ENCODE data around the gene GRID1.

Gene GRID1

GRCh38 chr10:86286236-86287109 lies 80.1 kb downstream of the GRID1 start:
- DNase-seq: no peak
- H3K27ac ChIP-seq (ENCODE audit: low read length): no peak overlapping the region
- no peaks in the 10 kb centered on the region for H3K27me3 ChIP-seq (replicated peaks; ENCODE audit: insufficient read depth, low read length)
- no peak overlapping the region for H3K4me2 ChIP-seq (ENCODE audit: low read depth, low read length)
- H3K4me3 ChIP-seq (ENCODE audit: low read length): no peak overlapping the region
- no peaks in the 10 kb centered on the region for H3K4me1 ChIP-seq (ENCODE audit: low read length)
- no peak overlapping the region for H3K9ac ChIP-seq (ENCODE audit: low read length)
- no peaks in the 10 kb centered on the region for H3K79me2 ChIP-seq (ENCODE audit: low read length)
- H2AFZ ChIP-seq (ENCODE audit: low read length): no peak overlapping the region
- no peaks in the 10 kb centered on the region for H3F3A ChIP-seq (ENCODE audit: insufficient read depth, low read length)
- no peaks in the 10 kb centered on the region for H3K36me3 ChIP-seq (replicated peaks; ENCODE audit: insufficient read depth, low read length)
- H3K9me2 ChIP-seq (replicated peaks; ENCODE audit: insufficient read depth, low read length): no peaks in the 10 kb centered on the region
- H4K20me1 ChIP-seq (ENCODE audit: insufficient read depth, low read length): no peaks in the 10 kb centered on the region
- TF ChIP-seq, protein P1, sequence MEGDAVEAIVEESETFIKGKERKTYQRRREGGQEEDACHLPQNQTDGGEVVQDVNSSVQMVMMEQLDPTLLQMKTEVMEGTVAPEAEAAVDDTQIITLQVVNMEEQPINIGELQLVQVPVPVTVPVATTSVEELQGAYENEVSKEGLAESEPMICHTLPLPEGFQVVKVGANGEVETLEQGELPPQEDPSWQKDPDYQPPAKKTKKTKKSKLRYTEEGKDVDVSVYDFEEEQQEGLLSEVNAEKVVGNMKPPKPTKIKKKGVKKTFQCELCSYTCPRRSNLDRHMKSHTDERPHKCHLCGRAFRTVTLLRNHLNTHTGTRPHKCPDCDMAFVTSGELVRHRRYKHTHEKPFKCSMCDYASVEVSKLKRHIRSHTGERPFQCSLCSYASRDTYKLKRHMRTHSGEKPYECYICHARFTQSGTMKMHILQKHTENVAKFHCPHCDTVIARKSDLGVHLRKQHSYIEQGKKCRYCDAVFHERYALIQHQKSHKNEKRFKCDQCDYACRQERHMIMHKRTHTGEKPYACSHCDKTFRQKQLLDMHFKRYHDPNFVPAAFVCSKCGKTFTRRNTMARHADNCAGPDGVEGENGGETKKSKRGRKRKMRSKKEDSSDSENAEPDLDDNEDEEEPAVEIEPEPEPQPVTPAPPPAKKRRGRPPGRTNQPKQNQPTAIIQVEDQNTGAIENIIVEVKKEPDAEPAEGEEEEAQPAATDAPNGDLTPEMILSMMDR (IDR thresholded peaks at IDR 0.05; ENCODE audit: low read length): no peak
- TF ChIP-seq EZH2phosphoT487 (IDR thresholded peaks at IDR 0.05; ENCODE audit: low read length): no peak
- TF ChIP-seq EZH2 (optimal IDR thresholded peaks at IDR 0.05; ENCODE audit: low read depth, low read length): no peak
- H3K9me3 ChIP-seq (replicated peaks; ENCODE audit: insufficient read depth, low read length): no peaks in the 10 kb centered on the region

- Histone ChIP-seq H3F3A (ENCODE audit: insufficient read depth, low read length) (no peaks in the 10 kb centered on the region), H4K20me1 (ENCODE audit: insufficient read depth, low read length) (no peaks in the 10 kb centered on the region), H3K79me2 (ENCODE audit: low read length) (no peaks in the 10 kb centered on the region), H3K27me3 (replicated peaks; ENCODE audit: insufficient read depth, low read length) (no peaks in the 10 kb centered on the region), H3K9ac (ENCODE audit: low read length) (no peak overlapping the region), H3K4me3 (ENCODE audit: low read length) (no peak overlapping the region), H2AFZ (ENCODE audit: low read length) (no peak overlapping the region), H3K9me2 (replicated peaks; ENCODE audit: insufficient read depth, low read length) (no peaks in the 10 kb centered on the region), H3K4me1 (ENCODE audit: low read length) (no peaks in the 10 kb centered on the region), H3K36me3 (replicated peaks; ENCODE audit: insufficient read depth, low read length) (no peaks in the 10 kb centered on the region), H3K9me3 (replicated peaks; ENCODE audit: insufficient read depth, low read length) (no peaks in the 10 kb centered on the region), H3K4me2 (ENCODE audit: low read depth, low read length) (no peak overlapping the region), H3K27ac (ENCODE audit: low read length) (no peak overlapping the region)
- no peak for DNase-seq
- TF ChIP-seq EZH2phosphoT487 (IDR thresholded peaks at IDR 0.05; ENCODE audit: low read length) (no peak), EZH2 (optimal IDR thresholded peaks at IDR 0.05; ENCODE audit: low read depth, low read length) (no peak)
- TF ChIP-seq, protein P1 (IDR thresholded peaks at IDR 0.05; ENCODE audit: low read length): no peak
Measured at GRCh38 chr10:86285136-86285790, 81.3 kb downstream of the GRID1 start.

DNA sequence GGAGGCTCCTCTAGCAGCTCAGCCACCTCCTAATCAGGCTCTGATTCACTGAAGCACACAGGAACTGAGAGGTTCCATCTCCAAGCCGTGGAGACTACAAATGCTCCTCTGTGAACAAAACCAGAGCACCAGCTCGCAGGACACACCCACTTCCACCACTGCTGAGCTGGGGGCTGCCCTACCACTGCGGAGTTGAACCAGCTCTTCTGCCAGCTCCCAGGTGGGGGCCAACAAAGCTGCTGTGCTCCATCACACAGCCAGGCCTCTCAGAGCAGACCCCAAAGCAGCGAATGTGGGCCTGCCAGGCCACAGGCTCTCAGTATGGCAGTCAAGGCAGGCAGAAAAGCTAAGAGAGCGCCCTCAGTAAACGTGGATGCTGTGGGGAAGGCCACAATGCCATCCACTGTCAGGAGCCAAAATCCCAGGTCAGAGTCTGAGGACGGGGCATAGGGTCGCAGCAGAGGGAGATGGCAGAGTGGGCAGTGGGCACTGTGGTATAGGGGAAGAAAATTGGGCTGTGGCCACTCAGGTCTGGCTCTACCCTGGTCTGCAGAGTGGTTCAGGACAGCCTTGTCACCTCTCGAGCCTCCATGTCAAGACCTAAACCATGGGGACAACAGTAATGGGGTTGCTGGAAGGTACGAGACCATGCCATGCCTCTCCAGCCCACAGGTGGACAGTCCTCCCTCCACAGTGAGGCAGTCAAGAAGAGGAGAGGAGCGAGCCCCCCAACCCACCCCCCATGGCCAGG lies 82.1 kb downstream of the GRID1 start:
- H3K4me2 ChIP-seq (ENCODE audit: low read depth, low read length): no peak overlapping the region
- no peaks in the 10 kb centered on the region for H3K79me2 ChIP-seq (ENCODE audit: low read length)
- no peak overlapping the region for H3K27ac ChIP-seq (ENCODE audit: low read length)
- H3K4me1 ChIP-seq (ENCODE audit: low read length): no peaks in the 10 kb centered on the region
- no peak for DNase-seq
- no peaks in the 10 kb centered on the region for H3K9me2 ChIP-seq (replicated peaks; ENCODE audit: insufficient read depth, low read length)
- no peaks in the 10 kb centered on the region for H3F3A ChIP-seq (ENCODE audit: insufficient read depth, low read length)
- no peaks in the 10 kb centered on the region for H3K36me3 ChIP-seq (replicated peaks; ENCODE audit: insufficient read depth, low read length)
- no peaks in the 10 kb centered on the region for H4K20me1 ChIP-seq (ENCODE audit: insufficient read depth, low read length)
- H2AFZ ChIP-seq (ENCODE audit: low read length): no peak overlapping the region
- TF ChIP-seq EZH2phosphoT487 (IDR thresholded peaks at IDR 0.05; ENCODE audit: low read length): no peak
- no peak for TF ChIP-seq EZH2 (optimal IDR thresholded peaks at IDR 0.05; ENCODE audit: low read depth, low read length)
- TF ChIP-seq, protein P1 (IDR thresholded peaks at IDR 0.05; ENCODE audit: low read length): no peak
- no peaks in the 10 kb centered on the region for H3K27me3 ChIP-seq (replicated peaks; ENCODE audit: insufficient read depth, low read length)
- no peaks in the 10 kb centered on the region for H3K9me3 ChIP-seq (replicated peaks; ENCODE audit: insufficient read depth, low read length)
- H3K4me3 ChIP-seq (ENCODE audit: low read length): no peak overlapping the region
- no peak overlapping the region for H3K9ac ChIP-seq (ENCODE audit: low read length)
